GM18907 (cell line): ENCODE measurements around the gene CRIP1.

ENCODE experiments used
- ATAC-seq: cut with Tn5 transposase; IDR thresholded peaks from one replicate; pipeline ENCODE4 v1.9.1; 2021; ENCODE audit warnings: mild to moderate bottlenecking, moderate library complexity; ENCODE audit not compliant: unreplicated experiment

CRIP1 gene

DNA sequence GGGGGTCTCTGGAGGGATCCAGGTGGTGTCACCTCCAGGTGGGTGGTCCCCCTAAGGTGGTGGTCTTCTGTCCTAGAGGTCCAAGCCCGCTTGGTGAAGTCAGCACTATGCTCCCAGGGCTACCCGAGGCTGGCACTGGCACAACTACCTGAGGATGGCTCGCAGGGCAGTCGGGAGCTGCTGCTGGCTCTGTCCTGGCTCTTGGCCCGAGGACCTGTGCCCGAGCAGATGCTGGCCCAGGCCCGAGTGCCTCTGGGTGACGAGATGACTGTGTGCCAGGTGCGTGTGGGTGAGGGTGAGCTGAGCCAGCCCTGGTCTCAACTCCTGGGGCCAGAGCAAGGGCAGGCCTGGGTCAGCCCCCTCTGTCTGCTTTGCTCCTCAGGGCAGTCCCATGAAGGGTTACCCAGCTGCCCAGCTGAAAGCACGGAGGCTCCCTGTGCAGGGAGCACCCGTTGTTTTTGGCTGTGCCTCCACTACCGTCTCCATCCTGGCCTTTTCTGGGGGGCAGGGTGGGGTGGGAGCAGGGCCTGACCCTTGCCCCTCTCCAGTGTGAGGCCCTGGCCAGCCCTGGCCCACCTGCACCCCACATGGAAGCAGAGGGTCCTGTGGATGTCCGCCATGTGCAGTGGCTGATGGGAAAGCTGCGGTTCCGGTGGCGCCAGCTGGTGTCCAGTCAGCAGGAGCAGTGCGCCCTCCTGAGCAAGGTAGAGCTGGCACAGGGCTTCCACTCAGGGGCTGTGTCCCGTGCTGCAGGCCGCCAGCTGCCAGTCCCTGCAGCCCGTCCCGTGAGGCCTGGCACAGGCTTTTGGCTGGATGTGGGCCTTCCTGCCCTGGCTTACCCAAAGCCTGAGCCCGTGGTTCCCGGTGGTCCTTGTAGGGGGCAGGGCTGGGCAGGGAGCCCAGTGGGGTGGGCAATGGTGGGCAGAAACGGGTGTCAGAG, 5.6 kb downstream of the CRIP1 start:
- no peak for ATAC-seq

DNA sequence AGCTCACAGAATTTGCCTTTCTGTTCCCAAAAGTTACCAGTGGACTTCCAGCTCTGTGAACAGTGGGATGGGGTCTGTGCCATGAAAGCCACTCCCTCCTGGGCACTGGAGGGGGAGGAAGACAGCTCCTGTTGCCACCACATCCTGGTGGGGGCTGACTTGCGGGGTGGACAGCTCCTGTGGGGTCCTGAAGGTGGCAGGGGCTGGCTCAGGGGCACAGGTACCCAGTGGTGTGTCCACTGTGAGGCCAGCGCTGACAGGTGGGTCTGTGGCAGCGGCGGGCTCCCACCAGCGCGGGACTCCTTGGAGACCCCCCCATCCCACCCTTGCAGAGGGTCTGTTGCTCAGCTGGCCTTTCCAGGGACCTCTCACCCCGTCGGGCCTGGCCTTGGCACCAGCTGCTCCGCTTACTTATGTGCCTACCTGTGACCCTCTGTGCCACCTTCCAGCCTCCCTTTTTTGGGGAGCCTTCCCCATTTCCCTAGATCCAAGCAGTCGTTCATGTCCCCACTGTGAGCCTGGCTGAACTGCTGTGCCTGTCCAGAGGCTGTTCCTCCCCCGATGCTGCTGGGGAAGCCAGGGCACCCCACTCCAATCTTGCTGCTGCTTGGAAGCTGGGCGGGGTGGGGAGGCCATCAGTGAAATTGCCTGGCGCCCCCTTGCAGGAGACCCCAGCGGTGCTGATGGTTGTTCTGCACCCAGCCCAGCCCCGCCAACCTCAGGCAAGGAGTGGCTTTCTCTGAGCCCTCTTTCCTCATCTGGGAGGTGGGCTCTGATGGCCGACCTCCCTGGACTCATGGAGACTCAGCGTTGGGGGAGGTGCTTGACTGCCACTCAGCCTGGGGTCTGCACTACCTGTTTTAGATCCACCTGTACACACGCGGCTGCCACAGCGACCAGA, 6.5 kb downstream of the CRIP1 start:
- no peak for ATAC-seq

DNA sequence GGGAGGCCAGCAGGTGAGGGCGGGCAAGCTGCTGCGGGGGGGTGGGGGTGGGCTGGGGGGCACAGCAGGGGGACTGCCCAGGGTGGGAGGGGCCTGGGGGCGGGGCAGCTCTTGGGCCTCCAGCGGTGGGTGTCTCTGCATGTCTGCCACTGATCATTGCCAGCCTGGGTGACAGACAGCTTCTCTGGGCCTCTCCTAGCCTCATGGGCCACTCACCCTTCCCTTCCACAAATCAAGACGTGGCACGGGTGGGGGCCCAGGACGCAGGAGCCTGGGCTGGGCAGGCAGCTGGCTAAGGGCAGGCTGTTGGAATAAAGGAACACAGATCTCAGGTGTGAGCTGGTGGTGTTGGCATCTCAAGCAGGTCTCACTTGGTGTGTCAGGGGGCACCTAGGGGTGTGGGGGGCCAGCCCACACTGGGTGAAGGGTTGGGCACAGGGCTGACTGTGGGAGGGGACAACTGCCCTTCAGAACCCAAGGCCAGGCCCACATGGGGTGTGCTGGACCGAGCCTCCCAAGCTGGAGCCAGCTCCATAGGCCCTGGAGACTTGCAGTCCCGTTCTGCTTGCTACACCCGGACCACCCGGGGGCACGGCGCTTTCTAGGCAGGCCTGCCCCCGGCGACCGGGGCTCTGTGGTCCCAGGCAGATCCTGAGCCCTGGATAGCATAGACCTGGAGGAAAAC, 7.4 kb downstream of the CRIP1 start:
- no peak for ATAC-seq

DNA sequence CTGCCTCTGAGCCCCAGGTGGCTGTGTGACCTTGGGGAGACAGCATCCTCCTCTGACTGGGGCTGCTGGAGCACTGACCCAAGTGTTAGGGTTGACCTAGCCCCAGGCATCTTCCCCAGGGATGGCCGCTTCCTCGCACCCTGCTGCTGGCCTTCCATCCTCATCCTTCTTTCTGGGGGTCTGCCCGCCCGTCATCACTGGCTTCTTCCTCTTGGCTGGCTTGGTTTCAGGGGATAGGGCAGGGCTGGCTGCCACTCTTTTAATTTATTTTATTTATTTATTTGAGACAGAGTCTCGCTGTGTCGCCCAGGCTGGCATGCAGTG, 7.9 kb downstream of the CRIP1 start:
- ATAC-seq, result no peak

DNA sequence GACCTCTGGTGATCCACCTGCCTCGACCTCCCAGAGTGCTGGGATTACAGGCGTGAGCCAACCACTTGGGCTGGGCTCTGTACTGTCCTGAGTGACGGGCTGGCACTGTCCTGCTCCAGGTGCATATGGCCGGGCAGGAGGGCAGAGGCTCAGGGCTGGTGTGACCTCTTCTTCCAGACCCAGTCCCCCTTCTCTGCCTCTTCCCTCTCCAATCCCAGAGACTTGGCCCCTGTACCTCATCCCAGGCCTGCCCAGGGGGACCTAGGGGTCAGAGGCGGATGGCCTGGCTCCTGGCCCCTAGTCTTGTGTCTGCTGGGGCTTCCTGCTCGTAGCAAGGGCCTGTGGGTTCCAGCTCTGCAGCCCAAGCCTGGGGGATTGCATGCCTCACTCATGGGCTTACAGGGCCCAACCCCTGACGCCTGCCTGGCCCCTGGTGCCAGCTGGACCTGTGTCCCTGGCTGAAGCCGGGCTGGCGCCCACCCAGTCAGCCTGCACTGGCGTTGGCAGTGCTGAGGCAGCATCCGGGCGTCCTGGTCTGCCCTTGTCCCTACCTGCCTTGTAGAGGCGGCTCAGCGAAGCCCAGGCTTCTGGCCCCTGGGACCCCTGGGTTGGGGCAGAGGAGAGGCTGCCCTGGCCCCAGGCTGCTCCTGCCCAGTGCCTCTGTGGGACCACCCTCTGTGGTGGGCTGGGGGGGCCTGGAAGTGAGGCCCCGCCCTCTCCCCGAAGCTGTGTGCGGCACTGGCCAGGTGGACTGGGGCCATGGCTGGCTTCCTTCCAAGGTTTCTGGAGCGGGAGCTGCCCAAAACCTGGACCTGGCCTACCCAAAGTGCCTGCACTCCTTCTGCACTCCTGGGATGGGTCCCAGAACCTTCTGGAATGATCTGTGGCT, 8.7 kb downstream of the CRIP1 start:
- no peak for ATAC-seq

DNA sequence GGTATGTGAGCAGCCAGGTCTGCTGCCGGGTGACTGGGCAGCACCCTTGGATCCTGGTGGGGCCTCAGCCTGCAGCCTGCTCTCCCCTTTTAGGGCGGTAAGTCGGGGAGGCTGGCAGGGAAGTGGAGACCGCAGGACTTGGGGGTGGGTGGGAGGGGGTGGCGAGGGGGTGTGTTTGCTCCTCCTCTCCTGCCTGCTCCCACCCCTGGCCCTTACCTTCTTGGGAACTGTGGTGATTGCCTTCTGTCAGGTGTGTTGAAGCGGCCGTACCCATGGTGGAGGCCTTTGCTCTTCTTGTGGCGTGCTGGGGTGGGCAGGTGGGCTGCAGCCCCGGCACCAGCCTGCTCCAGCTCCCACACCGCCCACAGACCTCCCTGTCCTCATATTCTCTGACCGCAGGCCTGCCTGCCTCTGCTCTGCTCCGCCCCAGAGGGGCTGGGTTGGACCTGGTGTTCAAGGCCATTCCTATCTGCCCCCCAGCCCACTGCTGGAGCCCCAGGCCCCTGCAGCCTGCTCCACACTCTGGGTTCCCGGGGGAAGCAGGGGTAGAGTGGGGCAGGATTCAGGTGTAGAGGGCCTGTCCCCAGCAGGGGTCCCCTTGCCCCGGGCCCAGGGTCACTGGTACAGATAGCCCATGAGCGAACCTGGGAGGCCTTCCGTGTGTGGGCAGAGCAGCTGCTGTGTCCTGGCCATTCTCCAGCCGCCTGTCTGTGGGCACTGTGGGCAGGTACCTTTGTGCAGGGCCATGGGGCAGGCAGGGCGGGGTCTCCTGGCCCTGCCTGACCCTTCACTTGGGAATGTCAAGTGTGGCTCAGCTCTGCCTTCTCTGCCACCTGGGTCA, 9.5 kb downstream of the CRIP1 start:
- ATAC-seq, result no peak

DNA sequence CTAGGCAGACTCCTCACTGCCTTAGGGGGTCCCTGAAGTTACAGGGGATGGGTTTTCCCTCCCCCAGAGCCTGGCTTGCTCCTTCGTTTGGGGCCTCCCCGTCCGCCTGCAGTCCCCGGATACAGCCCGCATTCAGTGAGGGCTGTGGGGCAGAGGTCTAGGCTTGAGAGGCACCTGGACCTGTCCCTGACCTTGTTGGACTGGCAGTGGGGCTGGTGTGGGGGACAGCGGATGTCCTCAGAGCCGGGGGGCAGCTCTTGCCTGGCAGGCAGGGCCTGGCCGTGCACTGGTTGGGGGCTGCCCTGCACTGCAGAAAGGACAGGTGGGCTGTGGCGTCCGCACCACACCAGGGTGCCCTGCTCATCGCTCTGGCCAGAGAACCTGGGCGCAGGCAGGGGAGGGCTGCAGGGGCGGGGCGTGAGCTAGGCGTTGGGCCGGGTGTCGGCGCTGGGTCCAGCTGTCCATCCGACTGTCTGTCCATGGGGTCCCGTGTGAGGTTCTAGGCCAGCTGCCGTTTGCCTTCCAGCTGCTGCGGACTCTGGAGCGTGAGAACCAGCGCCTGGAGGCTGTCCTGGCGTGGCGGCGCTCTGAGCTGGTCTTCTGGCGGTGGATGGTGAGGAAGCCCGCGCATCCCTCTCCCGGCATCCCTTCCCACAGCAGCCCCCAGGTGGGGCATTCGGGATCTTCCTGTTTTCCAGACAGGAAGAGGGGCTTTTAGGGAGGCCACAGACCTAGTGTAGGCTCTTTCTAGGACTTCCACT, 10.3 kb downstream of the CRIP1 start:
- ATAC-seq, result no peak

DNA sequence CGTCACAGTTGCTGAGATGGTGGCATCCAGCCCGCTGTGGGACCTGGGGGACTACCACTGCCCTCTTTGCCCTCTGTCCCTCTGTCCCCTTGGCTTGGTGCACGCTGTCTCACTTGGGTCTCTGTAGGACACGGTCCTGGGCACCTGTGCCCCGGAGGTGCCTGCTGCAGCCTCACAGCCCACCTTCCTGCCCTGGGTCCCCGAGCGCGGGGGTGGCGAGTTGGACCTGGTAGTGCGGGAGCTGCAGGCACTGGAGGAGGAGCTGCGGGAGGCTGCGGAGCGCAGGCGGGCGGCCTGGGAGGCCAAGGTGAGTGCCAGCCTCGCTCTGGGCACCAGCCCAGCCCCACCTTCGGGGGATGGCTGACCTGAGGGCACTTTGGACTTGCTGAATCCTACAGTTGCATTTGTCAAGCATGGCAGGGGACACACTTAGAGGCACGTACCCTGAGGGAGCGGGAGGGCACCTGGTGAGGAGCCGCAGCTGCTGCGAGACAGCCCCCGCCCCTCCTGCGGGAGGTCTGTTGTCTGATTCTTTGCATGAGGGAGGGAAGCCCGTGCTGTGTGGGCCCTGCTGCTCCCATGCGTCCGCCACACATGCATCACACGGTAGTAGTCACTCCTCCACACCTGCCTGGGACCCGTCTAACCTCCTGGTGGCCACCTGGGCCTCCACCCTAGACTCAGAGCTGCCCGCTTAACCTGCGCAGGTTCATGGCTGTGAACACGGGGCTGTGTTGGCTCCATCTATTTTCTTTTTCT, 11.2 kb downstream of the CRIP1 start:
- ATAC-seq, result no peak

DNA sequence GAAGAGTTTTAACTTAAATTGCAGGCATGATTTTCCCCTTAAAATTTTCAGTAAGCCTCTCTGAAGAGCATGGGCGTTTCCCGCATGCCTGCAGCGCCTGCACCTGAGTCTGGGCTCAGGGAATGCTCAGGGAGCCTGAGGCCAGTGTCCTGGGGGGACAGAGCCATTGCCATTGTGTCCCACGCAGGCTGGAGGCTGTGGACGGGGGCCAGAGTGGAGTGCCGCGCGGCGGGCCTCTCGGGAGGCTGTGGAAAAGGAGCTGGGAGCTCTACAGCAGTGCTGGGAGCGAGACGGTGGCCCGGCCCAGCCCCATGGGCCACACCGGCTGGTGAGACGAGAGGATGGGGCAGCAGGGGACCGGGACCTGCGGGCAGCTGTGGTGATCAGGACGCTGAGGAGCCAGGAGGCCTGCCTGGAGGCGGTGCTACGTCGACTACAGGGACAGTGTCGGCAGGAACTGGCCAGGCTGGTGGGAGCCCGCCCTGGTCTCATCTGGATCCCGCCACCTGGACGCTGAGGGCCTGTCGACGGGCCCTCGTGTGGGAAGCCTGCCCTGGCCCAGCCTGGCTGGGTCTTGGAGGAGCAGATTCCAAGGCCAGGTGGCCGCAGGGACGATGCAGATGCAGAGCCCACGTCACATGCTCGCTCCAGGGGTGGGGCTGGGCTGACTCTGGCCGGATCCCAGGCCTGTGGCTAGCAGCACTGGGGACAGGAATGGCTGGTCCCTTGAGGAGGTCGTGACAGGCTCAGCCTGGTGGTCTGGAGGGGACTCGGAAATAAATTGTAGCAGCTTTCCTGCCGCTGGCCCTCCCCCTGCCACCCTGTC, 12.0 kb downstream of the CRIP1 start:
- no peak for ATAC-seq

DNA sequence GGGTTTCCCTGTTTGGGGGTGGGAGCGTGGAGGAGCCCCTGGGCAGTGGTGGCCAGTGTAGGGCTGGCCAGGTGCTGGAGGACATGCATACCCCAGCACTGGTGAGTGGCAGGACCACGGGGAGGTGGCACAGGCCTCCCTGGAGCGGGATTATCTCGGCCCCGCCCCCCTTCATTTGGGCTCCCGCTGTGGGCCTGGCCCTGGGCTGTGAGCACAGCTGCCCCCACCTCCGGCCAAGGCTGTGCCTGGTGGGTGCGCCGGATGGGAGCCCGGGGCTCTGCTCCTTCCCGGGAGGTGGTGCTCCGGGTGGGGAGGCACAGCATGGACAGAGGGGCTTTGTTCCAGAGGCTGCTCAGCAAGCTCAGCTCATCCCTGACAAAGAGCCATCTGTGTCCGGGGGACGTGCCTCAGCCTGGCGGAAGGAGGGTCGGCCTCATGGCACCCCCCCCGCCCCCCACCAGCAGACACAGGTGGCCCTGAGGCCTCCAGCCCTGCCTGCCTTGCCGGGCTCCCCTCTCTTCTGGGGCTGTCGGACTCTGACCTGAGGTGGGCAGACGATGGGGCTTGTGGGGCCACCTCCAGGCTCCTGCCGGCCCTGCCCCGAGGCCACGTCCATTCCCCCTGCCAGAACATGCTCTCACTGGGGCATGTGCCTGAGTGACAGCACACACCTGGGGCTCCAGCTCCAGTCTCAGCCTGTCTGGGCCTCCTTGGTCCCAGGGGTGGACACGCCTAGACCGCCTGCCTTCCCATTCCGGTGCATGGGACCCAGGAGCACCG, 12.8 kb downstream of the CRIP1 start:
- ATAC-seq, result no peak

DNA sequence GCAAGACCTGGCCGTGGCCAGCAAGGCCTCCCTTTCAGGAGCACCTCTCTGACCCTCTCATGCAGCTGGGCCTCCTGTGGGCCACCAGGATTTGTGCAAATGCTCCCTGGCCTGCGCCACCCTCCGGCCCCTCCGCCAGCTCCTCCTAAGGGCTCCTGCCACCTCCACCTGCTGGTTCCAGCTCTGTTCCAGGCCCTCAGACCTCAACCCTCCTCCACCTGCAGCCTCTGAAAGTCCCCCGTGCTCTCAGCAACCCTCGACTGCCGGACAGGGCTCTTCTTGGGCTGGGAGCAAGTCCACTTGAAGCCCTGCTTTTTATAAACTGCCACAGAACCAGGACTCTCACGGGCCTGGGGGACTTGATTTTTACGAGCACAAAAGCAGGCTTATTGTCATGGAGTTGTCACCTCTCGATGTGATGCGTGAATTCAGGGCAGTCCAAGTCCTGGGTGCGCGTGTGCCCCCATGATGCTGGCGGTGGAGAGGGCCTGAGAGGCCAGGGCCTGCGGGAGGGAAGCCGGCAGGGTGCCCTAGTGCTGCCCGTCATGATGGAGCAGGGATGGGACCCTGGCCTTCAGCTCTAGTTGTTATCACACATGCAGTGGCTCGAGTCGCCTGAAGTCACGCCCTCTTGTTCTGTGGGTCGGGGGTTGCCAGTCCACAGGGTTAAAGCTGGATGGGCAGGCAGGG, 13.5 kb downstream of the CRIP1 start:
- ATAC-seq, result no peak

DNA sequence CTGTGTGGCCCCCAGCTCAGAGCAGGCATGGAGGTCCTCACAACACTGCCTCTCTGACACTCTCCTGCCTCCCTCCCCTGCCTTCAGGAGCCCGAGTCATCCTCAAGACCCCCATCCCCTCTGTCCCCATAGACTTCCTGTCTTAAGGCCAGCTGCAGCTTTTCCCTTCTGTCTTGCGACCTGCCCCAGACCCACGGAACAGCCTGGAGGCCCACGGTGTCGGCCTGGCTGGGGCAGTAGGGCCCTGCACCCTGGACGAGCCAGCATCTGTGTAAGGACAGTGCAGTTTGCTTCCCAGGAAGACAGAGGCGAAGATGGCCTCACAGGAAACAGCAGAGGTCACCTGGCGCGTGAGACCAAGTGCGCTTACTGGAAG, 14.0 kb downstream of the CRIP1 start:
- no peak for ATAC-seq

DNA sequence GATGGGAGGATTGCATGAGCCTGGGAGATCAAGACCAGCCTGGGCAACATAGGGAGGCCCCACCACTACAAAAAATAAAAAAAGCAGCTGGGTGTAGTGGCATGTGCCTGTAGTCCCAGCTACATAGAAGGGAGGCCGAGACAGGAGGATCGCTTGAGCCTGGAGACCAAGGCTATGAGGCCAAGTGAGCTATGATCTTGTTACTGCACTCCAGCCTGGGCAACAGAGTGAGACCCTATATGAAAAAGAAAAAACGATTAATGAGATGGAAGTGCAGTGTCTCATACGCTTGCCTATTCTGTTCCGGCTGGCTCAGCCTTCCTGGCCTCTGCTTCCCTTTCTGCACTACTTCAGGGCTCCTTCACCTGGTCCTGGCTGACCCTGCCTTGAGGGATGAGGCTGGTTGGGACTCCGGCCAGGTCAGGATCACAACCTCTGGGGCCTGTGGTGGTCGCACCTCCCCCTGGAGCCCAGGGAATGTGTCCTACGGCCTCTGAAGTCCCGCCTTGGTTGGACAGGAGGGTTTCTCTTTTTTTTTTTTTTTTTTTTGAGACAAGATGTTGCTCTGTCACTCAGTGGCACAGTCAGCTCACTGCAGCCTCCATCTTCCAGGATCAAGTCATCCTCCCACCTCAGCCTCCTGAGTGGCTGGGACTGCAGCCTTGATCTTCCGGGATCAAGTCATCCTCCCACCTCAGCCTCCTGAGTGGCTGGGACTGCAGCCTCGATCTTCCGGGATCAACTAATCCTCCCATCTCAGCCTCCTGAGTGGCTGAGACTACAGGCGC, 15.0 kb downstream of the CRIP1 start:
- ATAC-seq, result no peak

DNA sequence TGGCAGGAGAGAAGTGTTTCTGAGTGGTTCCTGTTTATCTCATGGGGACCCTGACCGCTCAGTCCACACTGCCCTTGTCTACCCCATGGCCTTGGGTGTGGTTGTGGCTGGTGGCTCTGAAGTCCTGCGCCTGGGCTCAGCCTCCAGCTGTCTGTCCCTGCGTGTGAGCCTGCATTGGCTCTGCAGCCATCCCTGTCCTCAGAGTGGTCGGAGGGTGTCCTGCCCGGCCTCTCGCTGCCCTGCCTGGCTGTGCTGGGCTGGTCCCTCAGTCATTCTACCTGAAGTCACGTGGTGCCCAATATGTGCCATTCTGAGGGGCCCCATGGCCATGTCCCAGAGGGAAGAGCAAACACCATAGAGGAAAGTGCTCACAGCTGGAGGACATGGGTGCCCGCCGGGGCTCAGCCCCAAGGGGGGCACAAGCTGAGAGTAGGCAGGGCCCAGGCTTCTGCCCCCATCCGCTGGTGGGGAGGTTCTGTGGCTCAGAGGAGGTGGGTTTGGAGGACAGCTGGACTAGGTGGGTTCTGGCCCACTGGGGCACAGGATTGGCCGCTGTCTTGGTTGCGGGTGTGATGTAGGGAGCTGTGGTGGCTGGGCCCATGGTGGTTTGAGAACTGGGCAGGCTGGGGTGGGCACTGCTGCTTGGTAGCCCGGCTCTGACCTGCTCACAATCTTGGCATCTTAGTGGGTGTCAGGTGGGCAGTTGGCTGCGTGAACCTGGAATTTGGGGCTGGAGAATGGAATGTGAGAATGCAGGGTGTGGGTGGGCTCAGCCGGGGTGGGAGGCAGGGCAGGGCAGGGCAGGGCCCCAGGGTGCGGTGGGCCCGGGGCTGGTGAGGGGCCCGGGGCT, 16.0 kb downstream of the CRIP1 start:
- ATAC-seq, result no peak
